ENCODE results near the gene NHLRC4. TPM values are rescaled to one million over a fixed set of nuclear protein-coding genes. Genes with fewer than 3 reads are reported as not detected.
A peak's percentile ranks its signal among the peaks of the same experiment; 100 is the strongest.

NHLRC4 gene
- total and polyA plus RNA-seq, 9 of the 15 experiments (the other 6 are each of a cell fraction or from before 2014, with no cell fraction given), result 0.24 to 3.7 (median 1.3) TPM; not detected in 2

- TF ChIP-seq ATF6 (CRISPR knock-in tag; IDR thresholded peaks at IDR 0.05), result peak; percentile 49; the same call in 1 of the 2 replicates
- TF ChIP-seq RAD51 (IDR thresholded peaks at IDR 0.05; ENCODE audit: borderline replicate concordance, low read depth), result peak; percentile 45; the same call in 1 of the 2 replicates
- peak; percentile 80 for TF ChIP-seq GATA2 (CRISPR knock-in tag; IDR thresholded peaks at IDR 0.05)
- TF ChIP-seq AFF4 (CRISPR knock-in tag; IDR thresholded peaks at IDR 0.05), result peak; percentile 53; the same call in 1 of the 2 replicates
- no peak for TF ChIP-seq ZFP1 (CRISPR knock-in tag; IDR thresholded peaks at IDR 0.05)
- TF ChIP-seq POLR2AphosphoS5 (IDR thresholded peaks at IDR 0.05; ENCODE audit: control insufficient read depth, insufficient read depth, low read depth, low read length), result peak; percentile 30; the same call in 1 of the 2 replicates
- no peak for TF ChIP-seq POU5F1 (IDR thresholded peaks at IDR 0.05; ENCODE audit: borderline replicate concordance, low read depth, low read length, partially characterized antibody)
- peak; percentile 57 for TF ChIP-seq MITF (IDR thresholded peaks at IDR 0.05)
- no peak for TF ChIP-seq ZFP30 (CRISPR knock-in tag; IDR thresholded peaks at IDR 0.05; ENCODE audit: borderline replicate concordance)
- TF ChIP-seq TRIM28 (IDR thresholded peaks at IDR 0.05), result peak; percentile 84; the same call in 1 of the 2 replicates
- TF ChIP-seq LCOR (CRISPR knock-in tag; IDR thresholded peaks at IDR 0.05), result 0 out of 2 replicates have a peak, but pooled peaks have one; percentile 25
- peak in 1 of 2 experiments; percentile 81; a peak in 1 of 3 replicates for TF ChIP-seq CBX3 (IDR thresholded peaks at IDR 0.05; ENCODE audit: borderline replicate concordance in 1 of 2, low read length in 2 of 2)
- TF ChIP-seq SP1 (CRISPR knock-in tag; IDR thresholded peaks at IDR 0.05), result peak; percentile 92
- peak; percentile 57 to 72; a peak in 1 of 4 replicates for TF ChIP-seq MLLT1 (IDR thresholded peaks at IDR 0.05)
- TF ChIP-seq E2F1 (CRISPR knock-in tag; IDR thresholded peaks at IDR 0.05), result 0 out of 2 replicates have a peak, but pooled peaks have one; percentile 49
- TF ChIP-seq CBX5 (IDR thresholded peaks at IDR 0.05; ENCODE audit: borderline replicate concordance, low read depth), result 0 out of 2 replicates have a peak, but pooled peaks have one; percentile 54
- 0 out of 2 replicates have a peak, but pooled peaks have one; percentile 49 for TF ChIP-seq ERF (CRISPR knock-in tag; IDR thresholded peaks at IDR 0.05)
Observed at GRCh38 chr16:578870-579405, 12.1 kb downstream of the NHLRC4 start (continued).
